HepG2 (cell line): ENCODE data around the gene IQCN. TPM values are rescaled to one million over a fixed set of nuclear protein-coding genes. Genes with fewer than 3 reads are reported as not detected.

Experiments
- ELK4 ChIP-seq: sonication (generic); formaldehyde crosslinking; IDR thresholded peaks from 2 replicates; pipeline ENCODE4 v1.9.0; 2021; ENCODE audit warnings: missing genetic modification reagents, borderline replicate concordance
- GATAD2A ChIP-seq: IDR thresholded peaks from 2 replicates; pipeline ENCODE4 v1.6.1; 2016
- HMG20A ChIP-seq: IDR thresholded peaks from 2 replicates; pipeline ENCODE4 v1.6.1; 2016; ENCODE audit warnings: borderline replicate concordance
- HOXA9 ChIP-seq: sonication (generic); formaldehyde crosslinking; IDR thresholded peaks from 2 replicates; pipeline ENCODE4 v1.8.1; 2022; ENCODE audit warnings: missing genetic modification reagents, mild to moderate bottlenecking, moderate library complexity, borderline replicate concordance
- MBNL3 ChIP-seq: fragments of 250-450 bp; sonication (Bioruptor Pico); conservative IDR thresholded peaks from 2 replicates; pipeline ENCODE4 v1.8.0; 2022; ENCODE audit warnings: mild to moderate bottlenecking, inconsistent platforms
- MTA3 ChIP-seq: sonication (generic); formaldehyde crosslinking; IDR thresholded peaks from 2 replicates; pipeline ENCODE4 v1.4.0; 2020; ENCODE audit warnings: missing genetic modification reagents
- NAIF1 ChIP-seq: sonication (generic); formaldehyde crosslinking; IDR thresholded peaks from 2 replicates; pipeline ENCODE4 v1.5.0; 2020; ENCODE audit warnings: mild to moderate bottlenecking, missing genetic modification reagents, borderline replicate concordance
- NCOA5 ChIP-seq: sonication (generic); formaldehyde crosslinking; IDR thresholded peaks from 2 replicates; pipeline ENCODE4 v1.4.0; 2020; ENCODE audit warnings: missing genetic modification reagents
- NFKB2 ChIP-seq: sonication (generic); formaldehyde crosslinking; IDR thresholded peaks from 2 replicates; pipeline ENCODE4 v1.4.0; 2020; ENCODE audit warnings: missing genetic modification reagents, borderline replicate concordance
- NONO ChIP-seq, 2 experiments: fragments of 450-650 bp in 1 of 2; sonication (generic) in 1 of 2; formaldehyde crosslinking in 1 of 2; IDR thresholded peaks in 1 of 2; conservative IDR thresholded peaks in 1 of 2; 2 replicates each; pipeline versions ENCODE4 v1.6.1 to v1.8.0; 2017 to 2022; ENCODE audit warnings: mild to moderate bottlenecking in 1 of 2, missing genetic modification reagents in 1 of 2, moderate library complexity in 1 of 2
- RORA ChIP-seq: sonication (generic); formaldehyde crosslinking; IDR thresholded peaks from 2 replicates; pipeline ENCODE4 v1.5.0; 2020; ENCODE audit warnings: mild to moderate bottlenecking, missing genetic modification reagents, moderate library complexity
- SMYD3 ChIP-seq: sonication (generic); formaldehyde crosslinking; IDR thresholded peaks from 2 replicates; pipeline ENCODE4 v1.8.1; 2023; ENCODE audit warnings: mild to moderate bottlenecking, missing genetic modification reagents
- STAG1 ChIP-seq: sonication (generic); formaldehyde crosslinking; IDR thresholded peaks from 2 replicates; pipeline ENCODE4 v1.4.0; 2020; ENCODE audit warnings: missing genetic modification reagents
- TBP ChIP-seq: sonication (generic); formaldehyde crosslinking; IDR thresholded peaks from 2 replicates; pipeline ENCODE4 v1.5.0; 2020; ENCODE audit warnings: missing genetic modification reagents
- ZBTB38 ChIP-seq: sonication (generic); formaldehyde crosslinking; IDR thresholded peaks from 2 replicates; pipeline ENCODE4 v1.5.1; 2020; ENCODE audit warnings: mild to moderate bottlenecking, missing genetic modification reagents
- ZBTB7A ChIP-seq: sonication (generic); formaldehyde crosslinking; IDR thresholded peaks from 2 replicates; pipeline ENCODE4 v1.8.0; 2022; ENCODE audit warnings: mild to moderate bottlenecking, missing genetic modification reagents
- ZNF263 ChIP-seq: sonication (generic); formaldehyde crosslinking; IDR thresholded peaks from 2 replicates; pipeline ENCODE4 v1.4.0; 2020; ENCODE audit warnings: missing genetic modification reagents
- ZNF280B ChIP-seq: sonication (generic); formaldehyde crosslinking; IDR thresholded peaks from 2 replicates; pipeline ENCODE4 v1.5.0; 2020; ENCODE audit warnings: missing genetic modification reagents, mild to moderate bottlenecking, borderline replicate concordance
- ZNF441 ChIP-seq: sonication (generic); formaldehyde crosslinking; IDR thresholded peaks from 2 replicates; pipeline ENCODE4 v1.7.0; 2021; ENCODE audit warnings: missing genetic modification reagents, borderline replicate concordance
- ZNF629 ChIP-seq: sonication (generic); formaldehyde crosslinking; conservative IDR thresholded peaks from 2 replicates; pipeline ENCODE4 v1.5.0; 2020; ENCODE audit warnings: missing genetic modification reagents
- ZNF713 ChIP-seq: sonication (generic); formaldehyde crosslinking; IDR thresholded peaks from 2 replicates; pipeline ENCODE4 v1.4.0; 2020; ENCODE audit warnings: mild to moderate bottlenecking, missing genetic modification reagents
- ZNF768 ChIP-seq: sonication (generic); formaldehyde crosslinking; IDR thresholded peaks from 2 replicates; pipeline ENCODE4 v1.4.0; 2020; ENCODE audit warnings: missing genetic modification reagents
- polyA plus RNA-seq, 8 experiments: library from polyadenylated mRNA; depleted of rRNA in 3 of 8; stranded (reverse) in 7 of 8; unstranded in 1 of 8; fragments of >200 nt; fragmentation: Illumina TruSeq in 4 of 8; extraction: Trizol in 4 of 8; gene quantifications; 2 replicates each; pipeline versions ENCODE4 v1.2.1 to v1.2.3, GENCODE V29; 2011 to 2016; ENCODE audit warnings: low read depth in 4 of 8, missing spikeins in 1 of 8, mixed read lengths in 1 of 8; ENCODE audit not compliant: insufficient read depth in 1 of 8
- total RNA-seq, 5 experiments: library from RNA; depleted of rRNA; stranded (reverse); fragments of >200 nt; fragmentation: Illumina TruSeq; extraction: Trizol; gene quantifications; 2 replicates each; pipeline ENCODE4 v1.2.3, GENCODE V29; 2016; ENCODE audit warnings: low read depth in 1 of 5
- TF ChIP-seq, protein P1 (sequence below): IDR thresholded peaks from 2 replicates; pipeline ENCODE4 v1.6.1; 2016
- TF ChIP-seq, protein P2 (sequence below): IDR thresholded peaks from 2 replicates; pipeline ENCODE4 v1.6.1; 2016; ENCODE audit warnings: mild to moderate bottlenecking

The IQCN gene
- total and polyA plus RNA-seq, 2 of the 13 experiments (the other 11 are each of a cell fraction or from before 2014, with no cell fraction given): 0.04 to 0.18 TPM

GRCh38 chr19:18317961-18318800 is 43.9 kb upstream of the IQCN start (continued):
- TF ChIP-seq GATAD2A: peak; percentile 79; the same call in 1 of the 2 replicates
- TF ChIP-seq ZNF441: no peak
- TF ChIP-seq NONO (IDR thresholded peaks at IDR 0.05): no peak
- TF ChIP-seq NONO (CRISPR knock-in tag; conservative IDR thresholded peaks at IDR 0.05): no peak; the same call in 1 of the 2 replicates
- TF ChIP-seq STAG1 (CRISPR knock-in tag): no peak; the same call in 1 of the 2 replicates
- TF ChIP-seq ZNF713 (CRISPR knock-in tag): no peak
- no peak for TF ChIP-seq ZNF768 (CRISPR knock-in tag)
- TF ChIP-seq, protein P1, sequence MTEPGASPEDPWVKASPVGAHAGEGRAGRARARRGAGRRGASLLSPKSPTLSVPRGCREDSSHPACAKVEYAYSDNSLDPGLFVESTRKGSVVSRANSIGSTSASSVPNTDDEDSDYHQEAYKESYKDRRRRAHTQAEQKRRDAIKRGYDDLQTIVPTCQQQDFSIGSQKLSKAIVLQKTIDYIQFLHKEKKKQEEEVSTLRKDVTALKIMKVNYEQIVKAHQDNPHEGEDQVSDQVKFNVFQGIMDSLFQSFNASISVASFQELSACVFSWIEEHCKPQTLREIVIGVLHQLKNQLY (CRISPR knock-in tag): peak; percentile 54; the same call in 1 of the 2 replicates
- TF ChIP-seq RORA (CRISPR knock-in tag): no peak
- TF ChIP-seq ZNF280B (CRISPR knock-in tag): 0 out of 2 replicates have a peak, but pooled peaks have one; percentile 21
- TF ChIP-seq ELK4 (CRISPR knock-in tag): no peak
- no peak; the same call in 1 of the 2 replicates for TF ChIP-seq ZBTB7A
- no peak for TF ChIP-seq HMG20A
- TF ChIP-seq MTA3 (CRISPR knock-in tag): no peak
- no peak for TF ChIP-seq HOXA9 (CRISPR knock-in tag)
- no peak; the same call in 1 of the 2 replicates for TF ChIP-seq ZNF629
- TF ChIP-seq, protein P2, sequence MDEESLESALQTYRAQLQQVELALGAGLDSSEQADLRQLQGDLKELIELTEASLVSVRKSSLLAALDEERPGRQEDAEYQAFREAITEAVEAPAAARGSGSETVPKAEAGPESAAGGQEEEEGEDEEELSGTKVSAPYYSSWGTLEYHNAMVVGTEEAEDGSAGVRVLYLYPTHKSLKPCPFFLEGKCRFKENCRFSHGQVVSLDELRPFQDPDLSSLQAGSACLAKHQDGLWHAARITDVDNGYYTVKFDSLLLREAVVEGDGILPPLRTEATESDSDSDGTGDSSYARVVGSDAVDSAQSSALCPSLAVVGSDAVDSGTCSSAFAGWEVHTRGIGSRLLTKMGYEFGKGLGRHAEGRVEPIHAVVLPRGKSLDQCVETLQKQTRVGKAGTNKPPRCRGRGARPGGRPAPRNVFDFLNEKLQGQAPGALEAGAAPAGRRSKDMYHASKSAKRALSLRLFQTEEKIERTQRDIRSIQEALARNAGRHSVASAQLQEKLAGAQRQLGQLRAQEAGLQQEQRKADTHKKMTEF (CRISPR knock-in tag): peak; percentile 64; the same call in 1 of the 2 replicates
- no peak for TF ChIP-seq SMYD3
- TF ChIP-seq ZBTB38: peak; percentile 58; the same call in 1 of the 2 replicates
- no peak for TF ChIP-seq TBP (CRISPR knock-in tag)
- no peak; the same call in 1 of the 2 replicates for TF ChIP-seq NFKB2
- TF ChIP-seq ZNF263 (CRISPR knock-in tag): no peak; the same call in 1 of the 2 replicates
- TF ChIP-seq NAIF1 (CRISPR knock-in tag): no peak
- TF ChIP-seq MBNL3 (CRISPR knock-in tag): no peak
- TF ChIP-seq NCOA5 (CRISPR knock-in tag): no peak
